ENCODE results near the gene SARS1. TPM values are rescaled to one million over a fixed set of nuclear protein-coding genes. Genes with fewer than 3 reads are reported as not detected.

SARS1 gene
- total and polyA plus RNA-seq, 2 of the 8 experiments (the other 6 are each of a cell fraction or from before 2014, with no cell fraction given), result 83.1 to 146 TPM

DNA sequence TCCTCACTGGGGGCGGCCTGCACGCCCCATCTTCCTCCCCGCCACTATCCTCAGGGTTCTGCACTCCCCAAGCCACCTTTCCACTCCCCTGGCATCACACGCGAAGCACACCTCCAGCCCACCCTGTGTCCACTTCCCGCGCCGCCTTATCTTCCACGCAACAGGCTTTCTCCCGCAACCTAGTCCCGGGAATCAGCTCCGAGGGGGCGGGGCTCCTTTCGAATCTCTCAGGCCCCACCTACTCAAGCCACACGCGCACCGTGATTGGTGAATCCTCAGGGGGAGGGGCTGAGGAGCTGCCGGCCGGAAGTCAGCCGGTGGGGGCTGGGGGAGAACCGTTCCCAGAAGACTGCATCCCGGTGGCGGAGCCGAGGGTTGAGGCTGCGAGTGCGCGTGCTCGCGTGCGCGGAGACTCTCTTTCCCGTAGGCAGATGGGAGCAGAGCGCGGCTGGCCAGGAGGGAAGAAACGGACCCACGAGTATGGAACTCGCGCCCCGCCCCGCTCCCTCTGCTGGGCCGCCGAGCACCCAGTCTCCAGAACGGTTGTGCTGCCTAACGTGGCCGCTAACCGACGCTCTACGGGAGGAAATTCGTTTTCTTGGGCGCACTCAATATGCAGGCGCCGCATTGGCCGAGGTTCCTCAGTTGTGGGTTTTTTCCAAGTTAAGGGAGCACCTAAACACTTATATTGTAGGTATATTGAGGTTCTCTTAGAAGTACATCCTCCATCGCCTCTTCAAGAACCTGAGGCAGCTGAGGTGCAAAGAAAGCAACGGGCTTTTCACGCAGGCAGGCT, 69.4 kb downstream of the SARS1 start, which contains the start of gene PSRC1 (continued):
- TF ChIP-seq SAP30 (IDR thresholded peaks at IDR 0.05; ENCODE audit: insufficient read depth, insufficient replicate concordance, low read length) (peak; percentile 90), TAF7 (optimal IDR thresholded peaks at IDR 0.05; ENCODE audit: borderline replicate concordance, low read depth, low read length) (peak; percentile 85), BRCA1 (IDR thresholded peaks at IDR 0.05; ENCODE audit: low read depth, low read length) (no peak), TEAD4 (IDR thresholded peaks at IDR 0.05; ENCODE audit: low read depth, low read length) (no peak), CTCF (IDR thresholded peaks at IDR 0.05; ENCODE audit: control extremely low read depth in 1 of 3, insufficient read depth in 1 of 3, low read depth in 1 of 3, low read length in 3 of 3) (no peak; a peak in 1 of 4 replicates), EP300 (IDR thresholded peaks at IDR 0.05; ENCODE audit: borderline replicate concordance in 1 of 2, low read depth in 2 of 2, low read length in 2 of 2) (no peak), TAF1 (IDR thresholded peaks at IDR 0.05; ENCODE audit: low read depth, low read length) (peak; percentile 83), SIN3A (conservative IDR thresholded peaks at IDR 0.05 in 1 of 2, IDR thresholded peaks at IDR 0.05 in 1 of 2; ENCODE audit: low read depth in 1 of 2, low read length in 2 of 2) (peak; percentile 18 to 84; a peak in 2 of 4 replicates), RXRA (IDR thresholded peaks at IDR 0.05; ENCODE audit: insufficient read depth, low read depth, low read length) (no peak), POU5F1 (IDR thresholded peaks at IDR 0.05; ENCODE audit: low read depth, low read length) (no peak), POLR2AphosphoS5 (IDR thresholded peaks at IDR 0.05; ENCODE audit: low read depth, low read length) (peak; percentile 95), RBBP5 (IDR thresholded peaks at IDR 0.05; ENCODE audit: borderline replicate concordance, low read depth, low read length) (peak; percentile 60; the same call in 1 of the 2 replicates), CBX8 (IDR thresholded peaks at IDR 0.05; ENCODE audit: borderline replicate concordance, low read depth, low read length) (no peak), KDM5A (IDR thresholded peaks at IDR 0.05; ENCODE audit: low read length) (peak; percentile 38; the same call in 1 of the 2 replicates), BACH1 (IDR thresholded peaks at IDR 0.05; ENCODE audit: low read length) (no peak), MAFK (IDR thresholded peaks at IDR 0.05; ENCODE audit: low read depth, low read length) (no peak), TBP (IDR thresholded peaks at IDR 0.05; ENCODE audit: low read depth, low read length) (peak; percentile 73)
- TF ChIP-seq, protein P1, sequence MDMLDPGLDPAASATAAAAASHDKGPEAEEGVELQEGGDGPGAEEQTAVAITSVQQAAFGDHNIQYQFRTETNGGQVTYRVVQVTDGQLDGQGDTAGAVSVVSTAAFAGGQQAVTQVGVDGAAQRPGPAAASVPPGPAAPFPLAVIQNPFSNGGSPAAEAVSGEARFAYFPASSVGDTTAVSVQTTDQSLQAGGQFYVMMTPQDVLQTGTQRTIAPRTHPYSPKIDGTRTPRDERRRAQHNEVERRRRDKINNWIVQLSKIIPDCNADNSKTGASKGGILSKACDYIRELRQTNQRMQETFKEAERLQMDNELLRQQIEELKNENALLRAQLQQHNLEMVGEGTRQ (IDR thresholded peaks at IDR 0.05; ENCODE audit: low read length), result no peak
- TF ChIP-seq, protein P2, sequence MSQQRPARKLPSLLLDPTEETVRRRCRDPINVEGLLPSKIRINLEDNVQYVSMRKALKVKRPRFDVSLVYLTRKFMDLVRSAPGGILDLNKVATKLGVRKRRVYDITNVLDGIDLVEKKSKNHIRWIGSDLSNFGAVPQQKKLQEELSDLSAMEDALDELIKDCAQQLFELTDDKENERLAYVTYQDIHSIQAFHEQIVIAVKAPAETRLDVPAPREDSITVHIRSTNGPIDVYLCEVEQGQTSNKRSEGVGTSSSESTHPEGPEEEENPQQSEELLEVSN (IDR thresholded peaks at IDR 0.05), result peak; percentile 25; the same call in 1 of the 2 replicates
